Stimulated activated CD4-positive, alpha-beta T cell treated with anti-CD3 and anti-CD28 coated beads, TNF-alpha, amount 100 ng/mL, for 48 hours (primary cell): ENCODE measurements around the gene VANGL1.

Experiments used
- DNase-seq, 3 donors: peaks; one replicate each; pipeline ENCODE4 v3.0.0-alpha.2; 2020; ENCODE audit warnings: low read depth in 3 of 3

VANGL1 gene

DNA sequence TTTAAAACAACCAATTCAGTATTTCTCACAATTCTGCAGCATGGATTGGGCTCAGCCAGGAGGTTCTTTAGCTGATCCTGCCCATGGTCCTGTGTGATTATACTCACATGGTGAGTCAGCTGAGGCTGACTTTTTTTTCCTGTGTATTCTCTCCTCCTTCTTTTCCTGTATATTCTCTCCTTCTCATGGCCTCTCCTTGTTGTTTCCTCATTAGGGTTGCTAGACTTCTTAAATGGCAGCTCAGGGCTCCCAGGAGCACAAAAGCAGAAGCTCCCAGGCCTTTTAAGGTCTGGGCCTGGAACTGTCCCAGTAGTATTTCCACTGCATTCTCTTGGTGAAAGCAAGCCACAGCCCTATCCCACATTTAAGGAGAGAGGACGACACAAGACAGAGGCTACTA lies 26.8 kb downstream of the VANGL1 start:
- DNase-seq = no peak

DNA sequence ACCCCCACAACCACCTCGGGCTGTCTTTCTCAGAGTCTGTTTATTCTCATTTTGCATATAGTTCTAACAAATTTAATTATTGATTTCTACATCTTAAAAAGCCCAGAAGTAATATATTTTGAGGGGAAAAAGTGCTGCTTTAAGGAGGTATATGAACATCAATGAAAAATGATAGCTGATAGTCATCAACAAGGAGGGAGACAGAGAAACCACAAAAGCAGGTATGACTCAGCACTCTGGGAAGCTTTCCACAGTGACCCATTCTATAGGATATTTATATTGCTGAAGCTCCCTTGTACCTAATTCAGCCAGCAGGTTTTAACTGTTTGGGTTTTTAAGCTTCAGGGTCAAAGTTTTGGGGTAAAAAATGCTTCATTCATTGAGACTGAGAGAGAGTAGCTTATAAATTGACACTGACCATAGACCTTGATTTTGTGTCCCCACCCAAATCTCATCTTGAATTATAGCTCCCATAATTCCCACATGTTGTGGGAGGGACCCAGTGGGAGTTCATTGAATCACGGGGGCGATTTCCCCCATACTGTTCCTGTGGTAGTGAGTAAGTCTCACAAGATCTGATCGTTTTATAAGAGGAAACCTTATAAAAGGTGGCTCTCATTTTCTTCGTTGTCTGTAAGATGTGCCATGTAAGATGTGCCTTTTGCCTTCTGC lies 27.4 kb downstream of the VANGL1 start:
- no peak for DNase-seq

DNA sequence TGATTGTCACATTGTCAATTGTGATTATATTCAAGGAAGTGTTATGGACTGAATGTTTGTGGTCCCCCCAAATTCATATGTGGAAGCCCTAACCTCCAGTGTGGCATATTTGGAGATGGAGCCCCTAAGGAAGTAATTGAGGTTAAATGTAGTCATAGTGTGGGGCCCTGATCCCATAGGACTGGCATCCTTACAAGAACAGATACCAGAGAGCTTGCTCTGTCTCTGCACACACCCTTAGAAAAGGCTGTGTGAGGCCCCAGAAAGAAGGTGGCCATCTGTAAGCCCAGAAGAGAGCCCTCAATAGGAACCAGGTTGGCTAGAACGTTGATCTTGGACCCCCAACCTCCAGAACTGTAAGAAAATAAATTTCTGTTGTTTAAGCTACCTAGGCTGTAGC lies 28.1 kb downstream of the VANGL1 start:
- no peak for DNase-seq

DNA sequence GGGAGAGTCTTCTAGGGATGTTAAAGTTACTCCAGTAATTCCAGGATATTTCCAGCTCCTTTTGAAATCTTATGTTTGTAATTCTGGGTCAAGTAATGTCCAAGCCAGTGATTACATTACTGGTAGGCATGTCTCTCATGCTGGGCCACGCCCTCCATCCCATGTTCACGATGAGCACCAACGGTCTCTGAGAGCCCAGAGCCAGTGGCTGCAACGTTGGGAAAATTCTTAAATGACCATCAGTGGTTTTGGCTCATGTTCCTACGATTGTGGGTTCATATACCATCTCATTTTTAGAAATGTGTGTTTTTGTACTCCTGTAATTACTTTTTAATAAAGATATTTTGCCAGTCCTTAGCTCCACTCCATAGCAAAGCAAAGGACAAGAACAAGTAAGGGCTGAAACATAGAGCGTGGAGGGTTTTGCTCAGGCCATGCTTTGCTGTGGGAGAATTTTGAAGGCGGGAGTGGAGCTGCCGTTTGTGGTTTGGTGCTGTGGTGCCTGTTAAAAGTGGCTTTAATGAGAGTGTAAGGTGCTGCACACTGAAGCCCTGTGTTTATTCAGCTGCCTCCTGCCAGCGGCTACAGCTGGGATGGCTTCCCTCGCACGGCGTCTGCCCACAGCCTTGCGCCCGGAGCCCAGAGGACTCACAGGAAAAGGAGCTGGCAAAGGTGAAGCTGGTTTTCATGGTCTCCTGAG lies 28.9 kb downstream of the VANGL1 start:
- no peak for DNase-seq

DNA sequence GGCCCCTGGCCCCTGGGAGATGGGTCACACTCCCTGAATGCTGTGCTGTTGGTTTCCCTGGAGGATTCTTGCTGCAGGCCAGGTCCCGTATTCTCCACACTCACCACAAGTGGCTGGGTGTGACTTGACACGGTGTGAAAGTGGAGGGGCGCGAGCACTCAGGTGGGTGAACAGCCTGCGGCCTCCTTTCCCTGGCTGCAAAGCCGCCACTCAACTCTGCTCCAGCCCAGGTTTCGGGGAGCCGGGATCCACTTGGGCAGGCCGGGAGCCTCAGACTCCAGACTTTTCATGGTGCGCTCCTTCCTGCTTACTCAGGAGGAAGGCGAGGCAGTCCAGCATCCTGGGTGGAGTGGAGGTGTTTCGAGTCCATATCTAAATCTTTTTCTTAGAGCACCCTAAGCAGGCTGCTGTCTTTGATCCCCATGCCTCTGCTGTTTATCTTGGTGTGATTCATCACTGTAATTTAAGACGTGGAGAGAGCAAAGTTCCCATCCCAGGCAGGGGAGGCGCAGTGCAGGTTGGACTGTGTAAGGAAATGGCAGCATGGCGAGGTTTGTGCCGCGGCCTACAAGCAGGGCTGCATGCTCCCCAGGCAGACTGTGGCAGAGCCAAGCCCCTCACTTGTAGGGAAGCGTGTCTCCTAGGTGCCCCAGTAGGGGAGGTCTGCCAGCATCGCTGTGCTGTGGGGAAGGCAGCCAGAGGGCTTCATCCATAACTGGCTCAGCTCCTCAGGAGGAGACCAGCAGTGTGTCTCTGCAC lies 29.6 kb downstream of the VANGL1 start:
- no peak for DNase-seq

DNA sequence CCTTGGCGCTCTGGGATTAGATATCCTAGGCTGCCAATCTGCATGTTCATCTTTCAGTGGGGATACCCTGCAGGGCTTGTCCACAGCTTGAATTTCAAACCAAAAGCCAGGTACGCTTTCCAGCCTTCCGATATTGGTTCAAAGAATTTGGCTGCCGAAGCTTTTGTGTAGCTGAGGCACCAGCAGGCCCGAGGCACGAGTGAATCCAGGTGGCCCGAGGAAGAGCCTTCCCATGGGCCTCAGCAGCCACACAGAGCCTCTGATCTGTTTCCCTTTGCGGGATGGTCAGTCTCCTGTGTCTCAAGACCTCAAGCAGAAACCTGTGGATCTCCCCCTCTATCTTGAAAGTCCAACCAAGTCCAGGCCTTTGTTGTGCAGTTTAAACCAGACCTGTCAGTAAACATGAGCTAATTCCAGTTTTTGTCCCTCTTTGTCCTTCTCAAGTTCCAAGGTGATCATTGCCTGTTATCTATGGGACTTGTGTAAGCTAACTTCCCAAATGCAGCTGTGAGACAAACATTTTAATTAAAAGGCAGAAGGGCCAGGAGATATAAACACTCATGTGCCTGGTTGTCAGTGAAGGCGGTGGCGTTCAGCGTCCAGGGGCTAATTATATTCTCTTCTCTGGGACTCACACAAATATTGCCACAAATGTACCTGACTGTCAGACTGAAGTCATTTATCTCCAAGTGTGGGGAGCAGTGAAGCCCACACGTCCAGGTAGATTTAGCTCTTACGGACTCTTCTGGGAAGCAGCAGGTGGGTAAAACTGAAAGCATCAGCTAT lies 30.6 kb downstream of the VANGL1 start:
- DNase-seq = no peak

DNA sequence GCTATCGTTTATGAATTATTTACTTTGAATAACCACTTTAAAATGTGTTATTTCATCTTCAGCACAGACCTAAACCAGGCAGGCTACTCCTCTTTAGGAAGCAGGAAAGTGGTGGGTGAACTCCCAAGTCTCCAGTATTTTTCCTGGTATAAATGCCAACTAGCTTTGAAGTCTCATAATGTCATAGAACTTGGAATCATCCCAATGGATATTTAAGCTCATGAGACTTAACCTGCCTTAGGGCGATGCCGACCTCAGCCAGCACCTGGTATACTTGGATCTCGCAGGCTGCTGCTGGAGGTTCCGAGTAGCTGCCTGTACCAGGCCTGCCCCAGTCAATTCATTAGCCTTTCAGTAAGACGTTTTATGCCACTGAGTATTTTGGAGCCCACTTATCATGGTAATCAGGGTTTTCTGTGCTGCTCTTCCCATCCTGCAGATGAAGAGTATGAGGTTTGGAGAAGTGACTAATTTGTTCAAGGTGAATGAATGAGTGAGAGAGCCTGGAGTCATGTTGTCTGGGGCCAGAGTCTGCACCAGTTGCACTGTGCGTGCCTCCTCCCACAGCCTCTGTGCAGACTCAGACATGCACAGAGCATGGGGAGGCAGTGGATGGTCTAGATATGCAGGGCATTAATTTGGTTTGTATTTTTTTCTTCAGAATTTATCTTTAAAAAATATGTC lies 34.9 kb downstream of the VANGL1 start:
- DNase-seq = no peak

DNA sequence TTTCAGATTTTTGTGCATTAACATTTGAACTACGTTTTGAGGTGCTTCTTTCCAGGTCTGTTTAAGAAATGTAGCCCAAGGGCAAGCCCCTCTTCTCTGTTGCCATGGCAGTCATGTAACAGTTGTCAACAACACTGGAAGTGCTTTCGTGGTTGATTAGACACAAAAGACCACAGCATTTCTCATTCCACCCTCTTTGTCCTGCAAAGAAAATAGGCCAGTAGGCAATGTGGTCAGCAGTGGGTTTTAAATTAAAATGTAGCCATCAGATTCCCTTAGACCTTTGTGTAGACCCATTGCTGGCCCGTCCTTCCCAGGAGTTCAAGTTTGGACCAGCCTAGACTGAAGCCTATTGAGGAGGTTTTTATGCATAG lies 35.4 kb downstream of the VANGL1 start:
- no peak for DNase-seq

DNA sequence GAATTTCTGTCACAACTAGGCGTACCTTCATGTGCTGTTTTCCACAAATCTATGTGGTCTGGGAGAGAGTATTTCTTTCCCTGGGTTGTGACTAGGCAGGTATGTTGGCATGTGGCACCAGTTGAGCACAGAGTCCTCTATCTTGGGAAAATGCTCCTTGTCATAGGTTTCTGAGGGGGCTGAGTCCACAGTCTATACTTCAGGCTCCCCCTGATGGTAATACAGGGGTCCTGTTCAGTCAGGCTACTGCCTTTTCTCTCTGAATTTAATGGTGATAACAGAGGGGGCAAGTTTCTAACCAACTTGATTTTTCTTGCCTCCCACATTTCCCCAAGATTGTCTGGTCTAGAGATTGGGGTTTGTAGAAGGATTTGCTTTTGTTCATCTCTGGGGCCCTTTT lies 35.8 kb downstream of the VANGL1 start:
- no peak for DNase-seq

DNA sequence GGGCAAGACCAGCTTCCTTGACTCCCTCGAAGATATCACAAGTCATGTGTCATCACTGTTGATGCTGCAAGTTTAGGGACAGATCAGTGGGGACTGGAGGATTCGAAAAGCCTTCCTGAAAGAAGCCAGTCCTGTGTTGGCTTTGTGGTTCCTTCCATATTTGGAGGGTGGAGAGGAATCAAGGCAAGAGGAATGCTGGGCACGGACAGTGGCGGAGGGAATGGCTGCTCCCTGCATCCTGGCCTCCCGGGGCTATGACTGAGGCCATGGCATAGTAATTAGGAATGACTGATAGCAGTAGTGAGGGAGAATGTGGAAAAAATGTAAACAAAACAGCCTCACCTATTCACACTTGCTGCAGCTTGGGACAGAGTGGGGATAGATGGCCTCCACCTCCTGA lies 36.4 kb downstream of the VANGL1 start:
- no peak for DNase-seq

DNA sequence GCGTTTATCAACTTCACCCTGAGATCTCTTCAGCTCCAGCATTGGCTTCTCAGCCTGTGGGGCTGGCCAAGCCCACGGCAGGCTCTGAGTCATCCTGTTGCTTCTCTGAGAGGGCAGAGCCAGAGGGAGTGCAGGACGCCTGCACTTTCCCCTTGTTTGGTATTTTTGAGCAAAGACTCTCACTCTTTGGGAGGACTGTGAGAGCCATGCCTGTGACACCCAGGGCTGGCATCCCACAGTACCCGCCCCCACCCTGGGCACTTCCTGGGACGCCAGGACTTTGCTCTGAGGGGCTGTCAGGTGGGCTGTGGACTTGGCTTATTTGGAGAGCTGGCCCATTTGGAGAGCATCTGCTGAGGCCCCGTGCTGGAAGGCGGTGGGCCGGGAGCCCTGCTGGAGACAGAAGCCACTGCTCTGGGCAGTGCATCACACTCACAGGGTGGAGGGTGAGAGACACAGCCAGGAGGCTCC lies 37.4 kb downstream of the VANGL1 start:
- DNase-seq = no peak

DNA sequence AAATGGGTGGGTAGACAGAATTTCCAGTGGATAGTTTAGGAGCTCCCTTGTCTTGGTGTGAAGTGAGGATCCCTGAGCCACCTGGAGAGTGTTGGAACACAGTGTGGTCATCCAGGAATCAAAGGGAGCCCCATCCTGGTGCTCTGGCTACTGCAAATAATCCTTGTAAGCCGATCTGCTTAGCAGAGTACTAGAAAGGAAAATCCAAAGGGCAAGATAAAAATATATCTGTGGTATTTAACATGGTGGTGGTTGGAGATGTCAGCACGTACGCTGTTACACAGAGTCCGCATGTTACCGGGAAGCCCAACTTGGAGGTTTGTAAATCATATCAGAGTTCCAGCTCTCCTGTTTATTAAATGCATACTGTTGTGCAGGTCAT lies 39.0 kb downstream of the VANGL1 start:
- no peak for DNase-seq

DNA sequence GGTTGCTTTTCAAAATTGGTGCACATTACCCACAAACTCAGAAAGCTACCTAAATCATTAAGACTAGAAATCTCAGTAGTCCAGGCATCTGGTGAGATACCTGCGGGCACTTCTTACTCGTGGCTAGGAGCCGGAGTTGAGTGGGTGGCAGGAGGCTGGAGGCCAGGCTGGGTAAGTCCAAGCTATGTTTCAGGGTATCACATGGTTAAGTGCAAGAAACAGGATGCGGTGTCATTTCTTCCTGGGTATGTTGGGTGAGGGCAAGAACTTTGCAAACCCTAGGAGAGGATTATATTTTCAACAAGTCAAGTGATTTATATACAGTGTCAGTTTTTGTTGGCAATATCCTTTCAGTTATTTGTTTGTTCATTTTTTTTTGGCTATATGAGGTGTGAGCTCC lies 41.0 kb downstream of the VANGL1 start:
- no peak for DNase-seq

DNA sequence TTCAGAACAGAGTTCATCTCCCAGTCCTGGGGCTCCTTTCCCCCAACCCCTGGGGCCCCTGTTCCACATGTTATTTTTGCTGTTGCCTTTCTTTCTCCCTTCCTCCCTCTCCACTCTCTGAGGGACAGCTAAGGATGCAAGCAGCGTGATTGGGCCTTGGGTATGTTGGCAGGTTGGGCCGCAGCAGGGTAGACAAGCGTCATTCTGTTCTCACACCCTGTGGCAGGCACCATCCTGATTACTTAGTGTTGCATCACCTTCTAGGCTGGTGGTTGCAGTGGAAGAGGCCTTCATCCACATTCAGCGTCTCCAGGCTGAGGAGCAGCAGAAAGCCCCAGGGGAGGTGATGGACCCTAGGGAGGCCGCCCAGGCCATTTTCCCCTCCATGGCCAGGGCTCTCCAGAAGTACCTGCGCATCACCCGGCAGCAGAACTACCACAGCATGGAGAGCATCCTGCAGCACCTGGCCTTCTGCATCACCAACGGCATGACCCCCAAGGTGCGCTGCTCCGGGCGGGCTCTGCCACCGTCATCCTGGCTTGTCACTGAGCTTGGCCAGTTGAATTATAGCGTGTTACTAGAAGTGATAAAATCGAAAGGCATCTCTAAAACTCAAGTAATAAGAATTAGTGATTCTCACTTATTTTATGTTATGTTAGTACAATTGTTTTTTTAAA lies 43.4 kb downstream of the VANGL1 start:
- DNase-seq = no peak

DNA sequence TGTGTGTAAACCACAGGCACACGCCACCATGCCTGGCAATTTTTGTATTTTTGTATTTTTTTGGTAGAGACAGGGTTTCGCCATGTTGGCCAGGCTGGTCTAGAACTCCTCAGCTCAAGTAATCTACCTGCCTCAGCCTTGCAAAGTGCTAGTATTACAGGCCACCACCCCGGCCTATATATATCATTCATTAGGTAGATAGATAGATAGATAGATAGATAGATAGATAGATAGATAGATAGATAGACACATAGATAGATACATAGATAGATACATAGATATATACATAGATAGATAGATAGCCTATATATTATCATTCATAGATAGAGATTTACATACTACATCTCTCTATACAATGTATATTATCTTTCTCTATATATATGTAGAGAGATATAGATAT lies 46.0 kb downstream of the VANGL1 start:
- no peak for DNase-seq

DNA sequence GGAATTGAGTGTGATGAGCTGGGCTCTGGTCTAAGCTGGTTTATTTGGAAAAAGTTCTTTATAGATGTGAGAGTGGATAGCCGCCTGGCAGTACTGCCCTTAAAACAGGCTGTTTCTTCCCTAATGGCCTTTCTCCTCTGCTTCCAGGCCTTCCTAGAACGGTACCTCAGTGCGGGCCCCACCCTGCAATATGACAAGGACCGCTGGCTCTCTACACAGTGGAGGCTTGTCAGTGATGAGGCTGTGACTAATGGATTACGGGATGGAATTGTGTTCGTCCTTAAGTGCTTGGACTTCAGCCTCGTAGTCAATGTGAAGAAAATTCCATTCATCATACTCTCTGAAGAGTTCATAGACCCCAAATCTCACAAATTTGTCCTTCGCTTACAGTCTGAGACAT lies 49.2 kb downstream of the VANGL1 start:
- DNase-seq = no peak

DNA sequence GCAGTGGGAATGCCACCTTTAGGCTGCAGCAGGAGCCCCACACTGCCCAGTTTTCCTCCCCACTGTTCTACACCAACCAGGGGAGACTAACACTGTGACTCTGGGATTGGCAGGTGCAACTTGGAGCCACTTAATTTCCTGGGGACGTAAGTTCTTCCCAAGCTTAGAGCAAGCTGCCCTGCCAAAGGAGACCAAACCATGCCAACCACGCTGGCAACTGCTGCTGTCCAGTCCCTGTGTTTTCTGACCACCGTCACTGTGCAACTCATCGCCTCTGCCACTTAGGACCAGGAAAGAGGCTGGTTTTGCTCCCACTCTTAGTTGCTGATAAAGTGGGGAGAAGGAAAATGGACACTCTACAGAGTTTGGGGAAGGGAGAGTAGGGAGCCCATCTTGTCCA lies 50.5 kb downstream of the VANGL1 start:
- no peak for DNase-seq

DNA sequence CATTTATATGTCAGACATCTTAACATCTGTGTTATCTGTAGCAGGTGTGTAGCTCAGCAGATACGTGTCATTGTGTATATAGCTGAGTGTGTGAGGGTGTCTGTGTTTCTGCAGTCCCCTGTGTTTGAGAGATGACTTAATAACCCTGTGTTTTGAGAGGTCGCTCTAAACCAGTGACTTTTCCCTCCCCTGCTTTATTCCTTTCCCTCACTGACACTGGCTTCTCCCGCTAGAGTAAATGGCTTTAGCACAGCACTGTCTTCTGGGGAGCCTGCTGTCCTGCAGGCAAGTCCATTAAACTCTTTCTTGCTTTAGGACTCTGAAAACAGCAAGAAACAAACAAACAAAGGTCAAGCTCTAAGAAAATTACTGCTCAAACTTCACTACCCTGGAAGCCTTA lies 53.0 kb downstream of the VANGL1 start:
- DNase-seq = no peak

DNA sequence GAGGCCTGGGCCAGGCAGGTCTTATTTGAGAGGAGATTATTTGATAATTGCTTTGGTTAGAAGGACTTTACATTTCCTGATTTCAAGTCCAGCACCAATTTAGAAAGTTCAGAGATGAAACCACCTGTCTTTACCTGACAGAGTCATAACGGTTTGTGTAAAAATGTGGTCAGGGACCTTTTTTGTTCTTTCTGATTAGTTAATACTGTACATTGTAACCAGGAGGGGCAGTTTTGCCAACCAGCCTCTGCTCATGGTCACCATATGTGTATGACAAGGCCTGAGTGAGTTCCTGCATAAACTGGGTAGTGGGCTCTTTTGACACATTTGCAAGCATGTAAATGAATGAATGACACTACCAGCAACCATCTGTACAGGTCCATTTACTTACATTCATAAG lies 55.8 kb downstream of the VANGL1 start:
- no peak for DNase-seq

DNA sequence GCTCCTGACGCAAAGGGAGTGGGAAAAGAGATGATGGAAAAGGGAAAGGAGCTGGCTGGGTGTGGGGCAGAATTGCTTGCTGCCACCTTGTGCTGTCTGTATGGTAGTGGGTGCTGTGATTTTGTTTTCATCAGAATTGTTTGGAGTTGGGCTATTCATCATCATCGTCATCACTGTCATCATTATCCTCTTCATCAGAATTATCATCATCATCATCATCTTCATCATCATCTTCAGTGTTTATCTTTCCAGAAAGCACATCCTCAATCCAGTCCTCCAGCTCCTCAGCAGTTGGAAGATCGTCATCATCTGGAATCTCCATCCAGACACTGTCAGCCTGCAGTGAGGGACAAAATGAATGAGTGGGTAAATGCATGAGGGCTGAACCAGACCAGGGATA lies 59.3 kb downstream of the VANGL1 start:
- DNase-seq = no peak

DNA sequence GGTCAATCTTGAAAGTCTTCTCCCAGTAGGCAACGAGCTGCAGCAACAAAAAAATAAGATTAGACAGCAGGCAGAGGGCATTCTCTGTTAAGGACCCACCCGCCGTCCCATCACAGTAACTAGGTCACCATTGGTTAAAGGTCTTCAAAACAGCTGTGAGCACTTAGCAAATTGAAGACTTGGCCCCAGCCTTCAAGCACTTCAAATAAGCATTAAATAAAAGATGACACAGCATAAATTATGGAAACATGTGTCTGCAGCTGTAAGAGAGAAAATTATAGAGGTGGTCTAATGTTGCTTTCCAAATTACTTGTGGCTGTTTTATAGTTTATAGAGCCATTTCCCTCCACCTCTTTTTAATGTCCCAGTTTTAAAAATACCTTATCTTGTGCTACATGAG lies 61.2 kb downstream of the VANGL1 start:
- DNase-seq = no peak
